HG03521 (cell line): ENCODE measurements around the gene KCNK13.
"Not testable (repeated sequence)": the region's sequence is repeated elsewhere in the genome, so short reads cannot be mapped to it uniquely, and the experiment has no call there.

Source experiments
- ATAC-seq: cut with Tn5 transposase; IDR thresholded peaks from one replicate; pipeline ENCODE4 v1.9.1; 2021; ENCODE audit warnings: mild to moderate bottlenecking, moderate library complexity; ENCODE audit not compliant: unreplicated experiment

The KCNK13 gene

DNA sequence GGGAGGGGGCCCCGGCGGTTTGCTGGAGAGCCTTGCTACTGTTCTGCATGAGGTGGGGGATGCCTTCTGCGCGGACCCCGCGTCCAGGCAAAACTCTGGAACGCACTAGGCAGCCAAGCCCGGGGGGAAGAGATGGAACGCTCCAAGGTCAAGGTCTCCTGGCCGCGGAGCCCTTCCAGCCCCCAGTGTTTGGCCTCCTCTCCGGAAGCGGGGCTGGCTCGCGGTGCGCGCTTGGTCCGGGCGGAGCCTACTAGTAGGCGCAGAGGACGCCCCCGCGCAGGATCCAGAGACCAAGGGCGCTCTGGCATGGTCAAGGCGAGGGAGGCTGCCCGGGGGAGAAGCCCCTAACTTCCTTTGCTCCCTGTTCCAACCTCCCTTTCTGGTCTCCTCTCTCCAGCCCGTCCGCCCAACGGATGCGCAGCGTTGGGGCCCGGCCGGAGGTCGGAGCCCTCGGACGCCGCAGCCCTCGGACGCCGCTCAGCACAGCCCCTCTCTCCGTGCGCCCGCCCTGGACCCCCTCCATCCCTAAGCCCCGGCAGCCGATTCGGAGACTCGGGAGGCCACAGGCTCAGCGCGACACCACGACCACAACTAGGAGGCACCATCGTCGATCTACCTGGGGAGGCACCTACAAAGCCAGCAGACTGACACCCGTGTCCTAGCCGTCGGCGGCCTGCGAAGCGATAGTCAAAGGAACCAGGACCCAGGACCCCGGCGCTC lies 669 bp upstream of the KCNK13 start:
- ATAC-seq, result peak; percentile 23

GRCh38 chr14:90062127-90062794 lies 467 bp downstream of the KCNK13 start:
- no peak for ATAC-seq

DNA sequence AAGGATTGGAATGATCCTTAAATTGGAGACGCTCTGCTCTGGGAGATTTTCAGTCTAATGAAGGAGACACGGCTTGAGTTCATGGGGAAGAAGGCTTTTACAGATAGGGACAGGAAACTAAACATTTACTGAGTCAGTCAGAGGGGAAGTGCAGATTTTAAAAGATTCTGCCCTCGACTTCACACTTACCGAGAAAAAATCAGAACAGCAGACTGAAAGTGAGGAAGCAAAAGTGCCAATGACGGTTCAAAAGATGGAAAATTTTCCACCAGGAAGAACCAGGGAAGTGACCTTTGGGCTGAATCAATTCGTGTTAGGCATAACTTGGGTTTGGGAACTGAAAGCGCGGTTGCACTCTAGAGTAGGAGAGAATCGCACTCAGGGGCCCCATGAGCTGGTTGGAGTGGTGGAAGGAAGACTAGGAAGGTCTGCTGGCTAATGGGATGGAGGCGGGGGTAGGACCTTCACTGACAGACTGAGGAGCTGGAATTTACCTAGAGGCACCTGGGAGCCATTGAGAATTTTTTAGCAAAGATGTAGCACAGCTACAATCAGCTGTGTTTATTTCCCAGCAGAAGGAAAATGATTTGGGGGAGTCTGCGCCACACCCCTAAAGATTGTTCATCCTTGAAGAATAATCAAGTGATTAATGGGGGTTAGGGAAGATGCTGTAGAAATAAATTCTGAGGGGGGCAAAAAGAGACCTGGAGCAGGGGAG lies 1.2 kb downstream of the KCNK13 start:
- no peak for ATAC-seq

- no peak for ATAC-seq
Measured at GRCh38 chr14:90072350-90072749, 10.6 kb downstream of the KCNK13 start.

DNA sequence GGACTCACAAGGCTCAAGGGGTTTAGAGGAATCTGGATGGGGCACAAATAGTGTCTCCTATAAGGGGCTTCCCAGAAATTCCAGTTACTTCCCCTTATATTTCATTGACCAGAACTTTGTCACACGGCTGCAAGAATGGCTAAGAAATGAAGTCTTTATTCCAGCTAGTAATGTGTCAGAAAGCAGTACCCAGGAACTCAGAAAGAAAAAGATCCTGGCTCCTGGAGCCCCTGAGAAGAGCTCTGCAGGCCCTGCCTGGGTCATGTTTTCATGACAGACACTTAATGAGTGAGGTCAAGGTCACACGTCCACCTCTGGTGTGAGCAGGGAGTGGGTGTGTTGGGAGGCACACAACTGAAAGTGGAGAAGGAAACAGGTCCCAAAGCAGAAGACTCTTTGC lies 17.8 kb downstream of the KCNK13 start:
- ATAC-seq, result no peak

- no peak for ATAC-seq
Measured at GRCh38 chr14:90087433-90087832, 25.6 kb downstream of the KCNK13 start.

GRCh38 chr14:90088176-90088575 lies 26.4 kb downstream of the KCNK13 start:
- no peak for ATAC-seq

DNA sequence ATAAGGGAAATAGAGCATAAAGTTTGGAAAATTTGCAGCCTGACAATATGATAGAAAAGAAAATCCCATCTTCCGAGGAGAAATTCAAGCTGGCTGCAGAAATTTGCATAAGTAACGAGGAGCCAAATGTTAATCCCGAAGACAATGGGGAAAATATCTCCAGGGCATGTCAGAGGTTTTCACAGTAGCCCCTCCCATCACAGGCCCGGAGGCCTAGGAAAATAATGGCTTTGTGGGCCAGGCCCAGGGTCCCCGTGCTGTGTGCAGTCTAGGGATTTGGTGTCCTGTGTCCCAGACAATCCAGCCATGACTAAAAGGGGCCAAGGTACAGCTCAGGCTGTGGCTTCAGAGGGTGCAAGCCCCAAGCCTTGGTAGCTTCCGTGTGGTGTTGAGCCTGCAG lies 27.7 kb downstream of the KCNK13 start:
- ATAC-seq, result not testable (repeated sequence)

DNA sequence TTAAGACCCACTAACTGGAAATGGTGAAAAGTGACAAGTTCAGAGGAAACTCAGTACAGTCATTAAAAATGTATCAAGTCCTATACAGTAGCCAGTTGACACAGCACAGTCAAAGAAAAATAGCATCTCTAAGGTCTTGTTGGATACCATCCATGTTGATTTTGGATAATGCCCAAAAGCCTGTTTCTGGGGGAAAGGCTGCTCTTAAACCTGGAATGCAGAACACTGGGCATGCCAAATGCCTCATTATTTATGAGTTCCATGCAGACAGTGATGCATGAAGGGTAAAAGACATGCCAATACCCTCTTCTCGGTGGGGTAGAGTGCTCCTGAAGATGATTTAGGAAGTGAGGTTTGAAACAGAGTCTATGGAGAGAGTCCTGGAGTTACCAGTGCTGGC lies 29.6 kb downstream of the KCNK13 start:
- no peak for ATAC-seq

DNA sequence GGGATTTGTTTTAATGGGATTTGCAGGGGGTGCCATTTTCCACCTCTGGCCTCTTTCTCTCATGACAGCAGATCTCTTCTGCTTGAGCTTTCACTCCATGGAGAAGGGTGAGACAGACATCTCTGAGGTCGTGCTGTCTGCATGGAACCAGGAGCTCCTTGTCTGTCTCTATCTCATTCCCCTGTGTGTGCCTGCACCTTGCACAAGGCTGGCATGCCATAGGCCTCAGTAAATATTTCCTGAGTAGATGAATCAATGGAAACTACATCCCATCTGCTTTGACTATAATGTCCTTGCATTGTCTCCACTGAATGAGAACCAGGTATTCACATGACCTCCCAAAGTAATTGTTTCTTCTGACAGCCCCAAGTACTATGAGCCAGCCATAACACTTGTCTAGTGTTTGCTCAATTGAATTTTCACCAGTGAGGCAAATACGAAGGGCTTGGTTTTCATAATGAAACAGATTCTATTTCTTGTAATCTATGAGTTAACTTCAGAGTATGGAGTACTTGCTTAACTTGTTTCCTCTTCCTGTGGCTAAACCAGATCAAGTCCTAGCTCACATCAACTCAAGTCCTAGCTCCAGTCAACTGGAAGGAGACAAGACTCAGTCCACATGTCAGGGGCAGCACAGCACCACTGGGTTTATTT lies 32.3 kb downstream of the KCNK13 start:
- ATAC-seq, result no peak

GRCh38 chr14:90095096-90095495 lies 33.3 kb downstream of the KCNK13 start:
- no peak for ATAC-seq

DNA sequence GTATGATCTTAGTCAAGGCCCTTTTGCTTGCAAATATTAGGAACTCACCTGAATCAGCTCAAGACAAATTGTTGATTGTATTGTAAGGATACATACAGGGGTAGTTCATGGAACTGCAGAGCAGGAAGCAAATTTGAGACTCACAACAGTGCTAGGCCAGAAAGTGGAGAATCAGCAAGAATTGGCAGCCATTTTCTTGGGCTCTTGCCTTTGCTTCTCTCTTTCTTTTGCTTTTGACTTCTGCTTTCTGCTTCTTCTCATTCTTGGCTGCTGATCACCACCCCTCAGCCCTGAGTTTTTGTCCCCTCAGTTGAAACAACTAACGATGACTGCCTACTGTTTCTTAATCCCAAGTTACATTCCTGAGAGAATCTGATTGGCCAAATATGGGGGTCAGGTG lies 34.8 kb downstream of the KCNK13 start:
- ATAC-seq, result no peak

GRCh38 chr14:90103808-90104207 lies 42.0 kb downstream of the KCNK13 start:
- no peak for ATAC-seq

- ATAC-seq, result no peak
Measured at GRCh38 chr14:90105756-90106155, 44.0 kb downstream of the KCNK13 start.

- ATAC-seq, result no peak
Measured at GRCh38 chr14:90107789-90108188, 46.0 kb downstream of the KCNK13 start.

DNA sequence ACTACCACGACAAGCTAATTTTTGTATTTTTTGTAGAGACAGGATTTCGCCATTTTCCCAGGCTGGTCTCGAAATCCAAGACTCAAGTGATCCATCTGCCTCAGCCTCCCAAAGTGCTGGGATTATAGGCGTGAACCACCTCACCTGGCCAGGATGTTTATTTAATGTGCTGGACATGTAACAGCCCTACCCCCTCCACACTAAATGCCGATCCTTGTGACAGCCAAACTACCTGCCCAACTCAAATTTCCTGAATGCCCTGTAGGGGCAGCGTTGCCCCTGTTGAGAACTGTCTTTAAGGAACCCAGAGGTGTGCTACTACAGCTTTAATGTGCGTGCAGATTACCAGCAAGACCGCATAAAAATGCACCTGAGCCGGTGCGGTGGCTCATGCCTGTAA lies 48.1 kb downstream of the KCNK13 start:
- no peak for ATAC-seq

GRCh38 chr14:90111895-90112534 lies 50.2 kb downstream of the KCNK13 start:
- ATAC-seq, result no peak

- no peak for ATAC-seq
Measured at GRCh38 chr14:90114554-90114953, 52.8 kb downstream of the KCNK13 start.

GRCh38 chr14:90115780-90116179 lies 54.0 kb downstream of the KCNK13 start:
- ATAC-seq, result no peak

DNA sequence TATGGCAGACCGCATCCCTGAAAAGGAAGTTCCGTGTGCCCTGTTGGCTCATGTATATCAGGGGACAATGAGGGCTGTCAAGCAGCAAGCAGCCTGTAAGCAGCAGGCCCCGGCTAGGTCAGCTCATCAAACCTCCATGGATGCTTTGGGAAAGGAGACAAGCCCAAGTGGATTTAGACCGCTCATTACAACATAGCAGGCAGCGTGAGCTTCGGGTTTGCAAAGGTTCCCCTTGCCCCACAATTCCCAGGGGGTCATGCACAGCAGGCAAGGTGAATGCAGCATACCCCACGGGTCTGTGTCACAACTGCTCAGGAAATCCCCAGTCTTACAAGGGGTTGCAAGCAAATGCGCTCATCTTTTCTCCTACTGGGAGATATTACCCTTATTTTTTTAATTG lies 54.6 kb downstream of the KCNK13 start:
- no peak for ATAC-seq

- ATAC-seq, result no peak
Measured at GRCh38 chr14:90118027-90118426, 56.2 kb downstream of the KCNK13 start.
